Measurements from ENCODE around the gene TDRD10.

DNA sequence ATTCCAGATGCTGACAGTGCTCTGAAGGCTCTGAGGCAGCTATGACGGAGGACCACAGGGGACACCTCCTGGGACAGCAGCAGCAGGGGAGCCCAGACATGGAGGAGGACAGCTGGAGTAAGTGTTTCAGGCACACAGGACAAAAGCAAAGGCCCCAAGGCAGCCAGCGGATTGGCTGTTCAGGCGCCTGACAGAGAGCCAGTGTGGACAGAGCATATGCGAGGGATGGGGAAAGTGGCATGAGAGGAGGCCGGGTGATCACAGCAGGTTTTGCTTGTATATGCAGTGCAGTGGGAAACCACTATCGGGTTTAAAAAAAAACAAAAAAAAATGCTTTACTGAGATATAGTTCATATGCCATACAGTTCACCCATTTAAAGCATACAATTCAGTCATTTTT lies 84.6 kb downstream of the TDRD10 start:
- TF ChIP-seq EP300 (IDR thresholded peaks at IDR 0.05), result no peak
- TF ChIP-seq POLR2A (IDR thresholded peaks at IDR 0.05), result no peak
- TF ChIP-seq, protein P1, sequence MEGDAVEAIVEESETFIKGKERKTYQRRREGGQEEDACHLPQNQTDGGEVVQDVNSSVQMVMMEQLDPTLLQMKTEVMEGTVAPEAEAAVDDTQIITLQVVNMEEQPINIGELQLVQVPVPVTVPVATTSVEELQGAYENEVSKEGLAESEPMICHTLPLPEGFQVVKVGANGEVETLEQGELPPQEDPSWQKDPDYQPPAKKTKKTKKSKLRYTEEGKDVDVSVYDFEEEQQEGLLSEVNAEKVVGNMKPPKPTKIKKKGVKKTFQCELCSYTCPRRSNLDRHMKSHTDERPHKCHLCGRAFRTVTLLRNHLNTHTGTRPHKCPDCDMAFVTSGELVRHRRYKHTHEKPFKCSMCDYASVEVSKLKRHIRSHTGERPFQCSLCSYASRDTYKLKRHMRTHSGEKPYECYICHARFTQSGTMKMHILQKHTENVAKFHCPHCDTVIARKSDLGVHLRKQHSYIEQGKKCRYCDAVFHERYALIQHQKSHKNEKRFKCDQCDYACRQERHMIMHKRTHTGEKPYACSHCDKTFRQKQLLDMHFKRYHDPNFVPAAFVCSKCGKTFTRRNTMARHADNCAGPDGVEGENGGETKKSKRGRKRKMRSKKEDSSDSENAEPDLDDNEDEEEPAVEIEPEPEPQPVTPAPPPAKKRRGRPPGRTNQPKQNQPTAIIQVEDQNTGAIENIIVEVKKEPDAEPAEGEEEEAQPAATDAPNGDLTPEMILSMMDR (IDR thresholded peaks at IDR 0.05), result no peak
